ENCODE results near the gene PCDHGA6.
"Not testable (repeated sequence)": the region's sequence is repeated elsewhere in the genome, so short reads cannot be mapped to it uniquely, and the experiment has no call there.

DNA sequence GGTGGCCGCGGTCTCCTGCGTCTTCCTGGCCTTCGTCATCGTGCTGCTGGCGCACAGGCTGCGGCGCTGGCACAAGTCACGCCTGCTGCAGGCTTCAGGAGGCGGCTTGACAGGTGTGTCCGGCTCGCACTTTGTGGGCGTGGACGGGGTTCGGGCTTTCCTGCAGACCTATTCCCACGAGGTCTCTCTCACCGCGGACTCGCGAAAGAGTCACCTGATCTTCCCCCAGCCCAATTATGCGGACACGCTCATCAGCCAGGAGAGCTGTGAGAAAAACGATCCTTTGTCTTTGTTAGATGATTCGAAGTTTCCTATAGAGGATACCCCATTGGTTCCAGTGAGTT lies 41.6 kb downstream of the PCDHGA6 start:
- not testable (repeated sequence) for TF ChIP-seq ELF1 (IDR thresholded peaks at IDR 0.05); FOXJ3 (CRISPR knock-in tag; IDR thresholded peaks at IDR 0.05); EP300 (IDR thresholded peaks at IDR 0.05; ENCODE audit: borderline replicate concordance in 1 of 2, low read depth in 1 of 2, low read length in 1 of 2); CTCF (IDR thresholded peaks at IDR 0.05); RXRA (IDR thresholded peaks at IDR 0.05; ENCODE audit: borderline replicate concordance, low read depth); USF1 (IDR thresholded peaks at IDR 0.05; ENCODE audit: borderline replicate concordance, low read depth); NFIC (IDR thresholded peaks at IDR 0.05; ENCODE audit: borderline replicate concordance); TCF12 (IDR thresholded peaks at IDR 0.05)
